A673 (cell line): ENCODE results near the gene CAPN13.
A peak's percentile ranks its signal among the peaks of the same experiment; 100 is the strongest.
"Not testable (repeated sequence)": the region's sequence is repeated elsewhere in the genome, so short reads cannot be mapped to it uniquely, and the experiment has no call there.

ENCODE experiments used
- CTCF ChIP-seq: fragments of 300-800, 200-600 bp; sonication (generic); conservative IDR thresholded peaks from 2 replicates; pipeline ENCODE4 v1.5.1; 2017; ENCODE audit warnings: low read depth, mild to moderate bottlenecking, antibody characterized with exemption, low read length, moderate library complexity, mixed read lengths
- EZH2 ChIP-seq: fragments of 200-600 bp; sonication (generic); IDR thresholded peaks from 2 replicates; pipeline ENCODE4 v1.6.1; 2017; ENCODE audit warnings: borderline replicate concordance, low read depth, mild to moderate bottlenecking, mixed read lengths, antibody characterized with exemption, low read length; ENCODE audit not compliant: poor library complexity, severe bottlenecking

GRCh38 chr2:30697242-30698103 is 109.8 kb downstream of the CAPN13 start:
- 0 out of 2 replicates have a peak, but pooled peaks have one; percentile 38 for TF ChIP-seq CTCF
- TF ChIP-seq EZH2, result not testable (repeated sequence)
